Measurements from ENCODE around the gene DNAL1. TPM values are rescaled to one million over a fixed set of nuclear protein-coding genes. Genes with fewer than 3 reads are reported as not detected.

DNAL1 gene
- total RNA-seq, 1 donor from 2014 or later = 29.4 TPM

- no peak overlapping the region for H3K27ac Mint-ChIP-seq
- Histone ChIP-seq H3K27me3 (no peaks in the 10 kb centered on the region), H3K9me3 (ENCODE audit: low read depth) (no peaks in the 10 kb centered on the region), H3K4me2 (no peak overlapping the region), H3K79me2 (ENCODE audit: low read depth) (no peaks in the 10 kb centered on the region), H2AFZ (replicated peaks) (no peak overlapping the region), H4K20me1 (ENCODE audit: low read depth) (no peaks in the 10 kb centered on the region), H3K4me1 (no peaks in the 10 kb centered on the region), H3K36me3 (no peaks in the 10 kb centered on the region), H3K4me3 (no peak overlapping the region), H3K9ac (no peak overlapping the region), H3F3A (ENCODE audit: low read depth) (no peaks in the 10 kb centered on the region), H3K27ac (no peak overlapping the region)
- H3K9me3 Mint-ChIP-seq = no peaks in the 10 kb centered on the region
- TF ChIP-seq CTCF (IDR thresholded peaks at IDR 0.05) (no peak), EZH2 (IDR thresholded peaks at IDR 0.05) (no peak)
- H3K4me3 Mint-ChIP-seq = no peak overlapping the region
- no peaks in the 10 kb centered on the region for H3K27me3 Mint-ChIP-seq (ENCODE audit: insufficient read depth, low read depth)
- H3K36me3 Mint-ChIP-seq = peaks cover 6% of the 10 kb centered on the region
- H3K4me1 Mint-ChIP-seq = no peaks in the 10 kb centered on the region
- no peak for DNase-seq (ENCODE audit: low spot score)
Measured at GRCh38 chr14:73667854-73668253, 23.1 kb downstream of the DNAL1 start.

DNA sequence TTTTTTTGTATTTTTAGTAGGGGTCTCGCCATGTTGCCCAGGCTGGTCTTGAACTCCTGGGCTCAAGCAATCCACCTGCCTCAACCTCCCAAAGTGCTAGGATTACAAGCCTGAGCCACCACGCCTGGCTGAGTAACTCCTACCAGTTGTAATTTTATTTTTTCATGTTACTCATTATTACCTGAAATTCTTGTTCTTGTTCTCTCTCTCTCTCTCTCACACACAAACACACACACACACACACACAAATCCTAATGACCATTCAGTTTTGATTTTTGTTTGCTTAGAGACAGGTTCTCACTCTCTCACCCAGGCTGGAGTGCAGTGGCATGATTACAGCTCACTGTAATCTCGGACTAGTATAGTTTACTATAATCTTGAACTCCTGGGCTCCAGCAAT lies 30.2 kb downstream of the DNAL1 start:
- H3K9me3 ChIP-seq (ENCODE audit: low read depth) = no peaks in the 10 kb centered on the region
- no peaks in the 10 kb centered on the region for H3K27me3 ChIP-seq
- Mint-ChIP-seq H3K27ac (no peak overlapping the region), H3K36me3 (peaks cover 15% of the 10 kb centered on the region), H3K4me3 (no peak overlapping the region), H3K27me3 (ENCODE audit: insufficient read depth, low read depth) (no peaks in the 10 kb centered on the region), H3K9me3 (no peaks in the 10 kb centered on the region), H3K4me1 (no peaks in the 10 kb centered on the region)
- no peaks in the 10 kb centered on the region for H4K20me1 ChIP-seq (ENCODE audit: low read depth)
- H3K36me3 ChIP-seq = no peaks in the 10 kb centered on the region
- no peak overlapping the region for H3K4me2 ChIP-seq
- H3F3A ChIP-seq (ENCODE audit: low read depth) = no peaks in the 10 kb centered on the region
- no peak overlapping the region for H2AFZ ChIP-seq (replicated peaks)
- H3K27ac ChIP-seq = no peak overlapping the region
- H3K4me3 ChIP-seq = no peak overlapping the region
- DNase-seq (ENCODE audit: low spot score) = no peak
- no peak overlapping the region for H3K9ac ChIP-seq
- H3K4me1 ChIP-seq = no peaks in the 10 kb centered on the region
- no peaks in the 10 kb centered on the region for H3K79me2 ChIP-seq (ENCODE audit: low read depth)
- TF ChIP-seq EZH2 (IDR thresholded peaks at IDR 0.05) (no peak), CTCF (IDR thresholded peaks at IDR 0.05) (no peak), EZH2phosphoT487 (IDR thresholded peaks at IDR 0.05) (no peak)

GRCh38 chr14:73678698-73679097 lies 33.9 kb downstream of the DNAL1 start:
- Mint-ChIP-seq H3K4me3 (no peak overlapping the region), H3K36me3 (peaks cover 10% of the 10 kb centered on the region), H3K27me3 (ENCODE audit: insufficient read depth, low read depth) (no peaks in the 10 kb centered on the region), H3K27ac (no peak overlapping the region), H3K4me1 (no peaks in the 10 kb centered on the region), H3K9me3 (no peaks in the 10 kb centered on the region)
- Histone ChIP-seq H3K36me3 (no peaks in the 10 kb centered on the region), H3K4me1 (no peaks in the 10 kb centered on the region), H3F3A (ENCODE audit: low read depth) (no peaks in the 10 kb centered on the region), H2AFZ (replicated peaks) (no peak overlapping the region), H3K9me3 (ENCODE audit: low read depth) (no peaks in the 10 kb centered on the region), H4K20me1 (ENCODE audit: low read depth) (no peaks in the 10 kb centered on the region), H3K4me2 (no peak overlapping the region), H3K9ac (no peak overlapping the region), H3K79me2 (ENCODE audit: low read depth) (no peaks in the 10 kb centered on the region), H3K27me3 (no peaks in the 10 kb centered on the region), H3K27ac (no peak overlapping the region), H3K4me3 (no peak overlapping the region)
- TF ChIP-seq EZH2 (IDR thresholded peaks at IDR 0.05) = no peak
- TF ChIP-seq CTCF (IDR thresholded peaks at IDR 0.05) = no peak
- TF ChIP-seq EZH2phosphoT487 (IDR thresholded peaks at IDR 0.05) = no peak
- DNase-seq (ENCODE audit: low spot score) = no peak

DNA sequence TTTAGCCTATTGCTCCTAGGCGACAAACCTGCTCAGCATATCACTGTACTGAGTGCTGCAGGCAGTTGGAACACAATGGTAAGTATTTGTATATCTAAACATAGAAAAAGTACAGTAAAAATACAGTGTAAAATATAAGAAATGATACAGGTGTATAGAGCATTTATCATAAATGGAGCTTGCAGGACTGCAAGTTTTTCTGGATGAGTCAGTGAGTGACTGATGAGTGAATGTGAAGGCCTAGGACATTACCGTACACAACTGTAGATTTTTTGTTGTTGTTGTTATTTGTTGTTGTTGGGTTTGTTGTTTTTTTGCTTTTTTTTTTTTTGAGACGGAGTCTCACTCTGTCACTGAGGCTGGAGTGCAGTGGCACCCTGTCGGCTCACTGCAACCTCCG lies 36.0 kb downstream of the DNAL1 start:
- no peak overlapping the region for H3K27ac Mint-ChIP-seq
- no peak overlapping the region for H2AFZ ChIP-seq (replicated peaks)

More for the DNA sequence above, 36.0 kb downstream of the DNAL1 start:
- Histone ChIP-seq H3K4me3 (no peak overlapping the region), H4K20me1 (ENCODE audit: low read depth) (no peaks in the 10 kb centered on the region), H3K79me2 (ENCODE audit: low read depth) (no peaks in the 10 kb centered on the region), H3K27ac (no peak overlapping the region), H3K4me2 (no peak overlapping the region), H3K36me3 (no peaks in the 10 kb centered on the region), H3K9ac (no peak overlapping the region), H3F3A (ENCODE audit: low read depth) (no peaks in the 10 kb centered on the region), H3K4me1 (no peaks in the 10 kb centered on the region), H3K9me3 (ENCODE audit: low read depth) (no peaks in the 10 kb centered on the region), H3K27me3 (no peaks in the 10 kb centered on the region)
- TF ChIP-seq CTCF (IDR thresholded peaks at IDR 0.05) (no peak), EZH2phosphoT487 (IDR thresholded peaks at IDR 0.05) (no peak), EZH2 (IDR thresholded peaks at IDR 0.05) (no peak)
- H3K36me3 Mint-ChIP-seq = peaks cover 14% of the 10 kb centered on the region
- no peak overlapping the region for H3K4me3 Mint-ChIP-seq
- no peaks in the 10 kb centered on the region for H3K4me1 Mint-ChIP-seq
- no peaks in the 10 kb centered on the region for H3K9me3 Mint-ChIP-seq
- no peak for DNase-seq (ENCODE audit: low spot score)
- H3K27me3 Mint-ChIP-seq (ENCODE audit: insufficient read depth, low read depth) = peaks cover 2% of the 10 kb centered on the region
